HEK293 (cell line): Measurements from ENCODE around the gene CDC14A.
"Not testable (repeated sequence)": the region's sequence is repeated elsewhere in the genome, so short reads cannot be mapped to it uniquely, and the experiment has no call there.

Source experiments
- CTCF ChIA-PET: fragments of 350-600 bp; formaldehyde crosslinking; extraction: SDS; loops from one replicate; lab custom pipeline; 2021; ENCODE audit warnings: antibody characterized with exemption; lab: Yijun Ruan, JAX
- POLR2A ChIA-PET: fragments of 300-600 bp; formaldehyde crosslinking; extraction: SDS; loops from one replicate; lab custom pipeline; 2020; ENCODE audit warnings: antibody characterized with exemption, inconsistent platforms; lab: Yijun Ruan, JAX
- H3K27ac ChIP-seq: fragments of 200-500 bp; sonication (Bioruptor generic); 2 replicates; pipeline ENCODE4 v1.5.1; 2014; ENCODE audit warnings: low read depth, low read length, control low read depth, inconsistent platforms; ENCODE audit errors: extremely low read depth
- H3K36me3 ChIP-seq, 2 experiments: fragments of 200-500 bp in 1 of 2; sonication (Bioruptor generic) in 1 of 2; 1 replicate in 1 of 2; 2 replicates in 1 of 2; pipeline ENCODE4 v1.5.1; 2014 to 2017; ENCODE audit warnings: inconsistent platforms in 2 of 2, low read length in 2 of 2; ENCODE audit not compliant: control insufficient read depth in 2 of 2, insufficient read depth in 1 of 2
- H3K4me1 ChIP-seq: fragments of 200-500 bp; sonication (Bioruptor generic); 2 replicates; pipeline ENCODE4 v1.5.1; 2014; ENCODE audit warnings: mild to moderate bottlenecking, low read length, inconsistent platforms; ENCODE audit not compliant: control insufficient read depth, insufficient read depth
- H3K4me3 ChIP-seq: 2 replicates; pipeline ENCODE4 v1.5.1; 2011; ENCODE audit warnings: low read depth, mild to moderate bottlenecking, control low read depth, low read length, moderate library complexity
- H3K9me3 ChIP-seq: fragments of 200-500 bp; sonication (Bioruptor generic); 2 replicates; pipeline ENCODE4 v1.5.1; 2014; ENCODE audit warnings: low read depth, low read length, inconsistent platforms; ENCODE audit not compliant: control insufficient read depth, insufficient read depth
- KLF17 ChIP-seq: fragments of 450-650 bp; formaldehyde crosslinking; IDR thresholded peaks from 2 replicates; pipeline ENCODE4 v1.5.1; 2016; ENCODE audit warnings: missing biosample characterization, missing genetic modification characterization
- KLF9 ChIP-seq: fragments of 450-650 bp; formaldehyde crosslinking; IDR thresholded peaks from 2 replicates; pipeline ENCODE4 v1.5.1; 2016; ENCODE audit warnings: missing biosample characterization, missing genetic modification characterization, low read depth
- MEIS1 ChIP-seq: sonication (generic); formaldehyde crosslinking; IDR thresholded peaks from 2 replicates; pipeline ENCODE4 v1.8.1; 2022; ENCODE audit warnings: missing genetic modification reagents, mild to moderate bottlenecking, borderline replicate concordance
- PRDM1 ChIP-seq: fragments of 450-650 bp; formaldehyde crosslinking; IDR thresholded peaks from 2 replicates; pipeline ENCODE4; 2016; ENCODE audit warnings: missing biosample characterization, missing genetic modification characterization
- PRDM4 ChIP-seq: fragments of 450-650 bp; formaldehyde crosslinking; IDR thresholded peaks from 2 replicates; pipeline ENCODE4 v1.5.1; 2017; ENCODE audit warnings: missing biosample characterization, missing genetic modification characterization
- YY2 ChIP-seq: fragments of 450-650 bp; formaldehyde crosslinking; IDR thresholded peaks from 2 replicates; pipeline ENCODE4 v1.5.1; 2016; ENCODE audit warnings: missing biosample characterization, missing genetic modification characterization
- ZNF239 ChIP-seq: fragments of 450-650 bp; formaldehyde crosslinking; IDR thresholded peaks from 2 replicates; pipeline ENCODE4 v1.5.1; 2016; ENCODE audit warnings: missing biosample characterization, missing genetic modification characterization
- ZNF24 ChIP-seq: fragments of 450-650 bp; formaldehyde crosslinking; IDR thresholded peaks from 2 replicates; pipeline ENCODE4 v1.5.1; 2016; ENCODE audit warnings: missing biosample characterization, missing genetic modification characterization
- ZNF266 ChIP-seq: fragments of 450-650 bp; formaldehyde crosslinking; IDR thresholded peaks from 2 replicates; pipeline ENCODE4 v1.5.1; 2016; ENCODE audit warnings: missing biosample characterization, missing genetic modification characterization, low read depth
- ZNF362 ChIP-seq: fragments of 450-650 bp; formaldehyde crosslinking; IDR thresholded peaks from 2 replicates; pipeline ENCODE4 v1.5.1; 2016; ENCODE audit warnings: missing biosample characterization, missing genetic modification characterization
- ZNF391 ChIP-seq: fragments of 450-650 bp; formaldehyde crosslinking; IDR thresholded peaks from 2 replicates; pipeline ENCODE4 v1.5.1; 2016; ENCODE audit warnings: low read depth, missing biosample characterization, missing genetic modification characterization, borderline replicate concordance
- ZNF449 ChIP-seq: fragments of 450-650 bp; formaldehyde crosslinking; IDR thresholded peaks from 2 replicates; pipeline ENCODE4 v1.5.1; 2017; ENCODE audit warnings: missing biosample characterization, mild to moderate bottlenecking, missing genetic modification characterization, moderate library complexity
- ZNF48 ChIP-seq: fragments of 450-650 bp; formaldehyde crosslinking; IDR thresholded peaks from 2 replicates; pipeline ENCODE4 v1.5.1; 2016; ENCODE audit warnings: missing biosample characterization, missing genetic modification characterization
- ZNF544 ChIP-seq: fragments of 450-650 bp; formaldehyde crosslinking; IDR thresholded peaks from 2 replicates; pipeline ENCODE4 v1.5.0; 2017; ENCODE audit warnings: missing biosample characterization, missing genetic modification characterization
- ZNF549 ChIP-seq: fragments of 450-650 bp; IDR thresholded peaks from 2 replicates; pipeline ENCODE4 v1.5.1; 2018; ENCODE audit warnings: missing biosample characterization, missing genetic modification characterization, mild to moderate bottlenecking, inconsistent platforms, moderate library complexity
- ZNF585B ChIP-seq: fragments of 450-650 bp; formaldehyde crosslinking; IDR thresholded peaks from 2 replicates; pipeline ENCODE4 v1.5.1; 2016; ENCODE audit warnings: missing biosample characterization, missing genetic modification characterization

The CDC14A gene

GRCh38 chr1:100404821-100405220 lies 52.5 kb downstream of the CDC14A start:
- Histone ChIP-seq H3K4me3 (no peak overlapping the region), H3K4me1 (0 out of 2 replicates have a peak, but pooled peaks cover 2% of the 10 kb centered on the region), H3K27ac (no peak overlapping the region), H3K9me3 (no peaks in the 10 kb centered on the region), H3K36me3 (no peaks in the 10 kb centered on the region)
- ChIA-PET CTCF (interaction anchor here (0.6 to 0.7 kb wide), 2 partner anchors 15 to 490 kb away, joined by 4 read pairs; no protein-coding TSS in a partner anchor), POLR2A (no interaction called here)
- TF ChIP-seq ZNF266 (no peak), KLF17 (no peak), ZNF449 (no peak), YY2 (tag by site-specific recombination) (no peak), ZNF391 (tag by site-specific recombination) (no peak), ZNF585B (tag by site-specific recombination) (no peak), MEIS1 (CRISPR knock-in tag) (no peak), ZNF239 (tag by site-specific recombination) (no peak), PRDM4 (tag by site-specific recombination) (no peak), ZNF48 (tag by site-specific recombination) (no peak), ZNF549 (tag by site-specific recombination) (no peak), ZNF24 (tag by site-specific recombination) (no peak)

- H3K4me3 ChIP-seq, H3K36me3 ChIP-seq, POLR2A ChIA-PET, H3K27ac ChIP-seq, H3K9me3 ChIP-seq, H3K4me1 ChIP-seq: not testable (repeated sequence)
- CTCF ChIA-PET = interaction anchor here (0.6 to 1.0 kb wide), 2 partner anchors 9 to 17 kb away, joined by 3 to 4 read pairs; no protein-coding TSS in a partner anchor
These were observed 53.6 kb downstream of the CDC14A start for GRCh38 chr1:100405902-100406301.

GRCh38 chr1:100407390-100407789 lies 55.1 kb downstream of the CDC14A start:
- H3K36me3 ChIP-seq, CTCF ChIA-PET, H3K9me3 ChIP-seq, H3K4me3 ChIP-seq, H3K4me1 ChIP-seq, POLR2A ChIA-PET, H3K27ac ChIP-seq: not testable (repeated sequence)

- TF ChIP-seq KLF9 (no peak), ZNF544 (tag by site-specific recombination) (no peak), PRDM1 (tag by site-specific recombination) (peak; percentile 43; the same call in 1 of the 2 replicates), ZNF362 (tag by site-specific recombination) (no peak)
- Histone ChIP-seq H3K4me1 (no peaks in the 10 kb centered on the region), H3K9me3 (no peaks in the 10 kb centered on the region), H3K4me3 (no peak overlapping the region), H3K36me3 (no peaks in the 10 kb centered on the region), H3K27ac (no peak overlapping the region)
- ChIA-PET POLR2A (no interaction called here), CTCF (interaction anchor here (0.7 kb wide), 1 partner anchor 29 kb away, joined by 3 read pairs; no protein-coding TSS in a partner anchor)
These were observed 58.7 kb downstream of the CDC14A start for GRCh38 chr1:100411019-100411418.
